Measurements from ENCODE around the gene FAM98A.

Gene FAM98A

DNA sequence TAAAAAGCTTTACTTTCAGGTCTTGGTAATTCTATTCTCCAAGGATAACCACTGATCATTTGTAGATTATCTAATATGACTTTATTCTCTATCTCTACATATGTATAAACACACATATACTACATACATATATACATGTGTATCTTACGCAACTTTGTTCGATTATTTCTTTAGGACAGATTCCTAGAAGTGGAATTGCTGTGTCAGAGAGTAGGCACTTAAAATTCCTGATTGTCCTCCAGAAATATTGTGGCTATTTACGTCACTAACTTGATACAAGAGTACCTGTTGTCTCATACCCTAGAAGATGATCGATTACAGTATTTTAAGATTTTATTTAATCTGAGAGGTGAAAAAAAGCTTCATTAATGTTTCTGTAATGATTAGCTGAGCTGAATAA, 57.9 kb downstream of the FAM98A start:
- in situ Hi-C loops (cut with HindIII; ENCODE audit: low pct_unique_long_range_greater_than_20kb, low sequenced_read_pairs): no loop called here
- DNase-seq (ENCODE audit: low read depth in 1 of 2, low spot score in 1 of 2): no peak

DNA sequence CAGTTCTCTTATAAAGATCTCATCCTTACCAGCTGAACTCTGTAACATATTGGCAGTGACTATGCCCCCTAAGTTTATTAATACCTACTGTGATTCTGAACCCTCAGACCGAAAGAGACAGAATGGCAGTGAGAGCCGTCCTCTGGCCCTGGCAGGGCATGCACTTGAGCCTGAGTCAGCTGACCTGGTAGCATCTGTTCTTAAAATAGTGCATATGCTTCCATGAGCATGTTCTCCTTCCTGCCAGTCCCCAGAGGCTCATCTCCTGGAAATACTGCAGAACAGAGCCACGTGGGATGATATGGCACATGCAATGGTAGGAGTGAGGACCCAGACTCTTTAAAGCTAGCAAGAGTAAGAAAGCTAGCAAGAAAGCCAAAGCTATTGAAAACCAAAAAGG, 63.7 kb downstream of the FAM98A start:
- DNase-seq (ENCODE audit: low read depth in 1 of 2, low spot score in 1 of 2): no peak
- in situ Hi-C loops (cut with HindIII; ENCODE audit: low pct_unique_long_range_greater_than_20kb, low sequenced_read_pairs): no loop called here

More for the DNA sequence above, 57.9 kb downstream of the FAM98A start:
- TF ChIP-seq JUND (IDR thresholded peaks at IDR 0.05; ENCODE audit: low read depth): no peak

More for the DNA sequence above, 63.7 kb downstream of the FAM98A start:
- TF ChIP-seq JUND (IDR thresholded peaks at IDR 0.05; ENCODE audit: low read depth): no peak

All from T47D (cell line).